GM12891 (cell line): Measurements from ENCODE around the gene HERPUD1. TPM values are rescaled to one million over a fixed set of nuclear protein-coding genes. Genes with fewer than 3 reads are reported as not detected.
"Not testable (repeated sequence)": the region's sequence is repeated elsewhere in the genome, so short reads cannot be mapped to it uniquely, and the experiment has no call there.

Experiments used
- DNase-seq: peaks from one replicate; pipeline ENCODE4 v3.0.0; 2011; ENCODE audit warnings: low spot score; ENCODE audit not compliant: insufficient read length
- FAIRE-seq: peaks from 2 replicates; lab custom pipeline; 2011; peaks lifted over from hg19 to GRCh38; lab: Jason Lieb, UNC
- PAX5 ChIP-seq: IDR thresholded peaks from 2 replicates; pipeline ENCODE4 v1.6.1; 2011; ENCODE audit warnings: low read length, moderate library complexity, mild to moderate bottlenecking; ENCODE audit not compliant: insufficient read depth, severe bottlenecking
- POLR2A ChIP-seq: IDR thresholded peaks from 2 replicates; pipeline ENCODE4 v1.6.1; 2011; ENCODE audit warnings: low read depth, low read length, control low read depth
- POLR2AphosphoS5 ChIP-seq: IDR thresholded peaks from 2 replicates; pipeline ENCODE4 v1.6.1; 2011; ENCODE audit warnings: low read depth, low read length, control low read depth
- POU2F2 ChIP-seq: IDR thresholded peaks from 2 replicates; pipeline ENCODE4 v1.6.1; 2011; ENCODE audit warnings: low read depth, mild to moderate bottlenecking, control low read depth, low read length, moderate library complexity
- SPI1 ChIP-seq: IDR thresholded peaks from 2 replicates; pipeline ENCODE4 v1.6.1; 2011; ENCODE audit warnings: low read depth, low read length, control low read depth
- TAF1 ChIP-seq: IDR thresholded peaks from 2 replicates; pipeline ENCODE4 v1.6.1; 2011; ENCODE audit warnings: low read depth, low read length, control low read depth
- polyA plus RNA-seq: library from polyadenylated mRNA; unstranded; fragments of >200 nt; gene quantifications from one replicate; pipeline ENCODE4 v1.2.1, GENCODE V29; 2012; ENCODE audit warnings: low read depth, missing spikeins, inconsistent platforms; ENCODE audit not compliant: missing spikeins

Gene HERPUD1, protein sequence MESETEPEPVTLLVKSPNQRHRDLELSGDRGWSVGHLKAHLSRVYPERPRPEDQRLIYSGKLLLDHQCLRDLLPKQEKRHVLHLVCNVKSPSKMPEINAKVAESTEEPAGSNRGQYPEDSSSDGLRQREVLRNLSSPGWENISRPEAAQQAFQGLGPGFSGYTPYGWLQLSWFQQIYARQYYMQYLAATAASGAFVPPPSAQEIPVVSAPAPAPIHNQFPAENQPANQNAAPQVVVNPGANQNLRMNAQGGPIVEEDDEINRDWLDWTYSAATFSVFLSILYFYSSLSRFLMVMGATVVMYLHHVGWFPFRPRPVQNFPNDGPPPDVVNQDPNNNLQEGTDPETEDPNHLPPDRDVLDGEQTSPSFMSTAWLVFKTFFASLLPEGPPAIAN
- 92.3 TPM for polyA plus RNA-seq

DNA sequence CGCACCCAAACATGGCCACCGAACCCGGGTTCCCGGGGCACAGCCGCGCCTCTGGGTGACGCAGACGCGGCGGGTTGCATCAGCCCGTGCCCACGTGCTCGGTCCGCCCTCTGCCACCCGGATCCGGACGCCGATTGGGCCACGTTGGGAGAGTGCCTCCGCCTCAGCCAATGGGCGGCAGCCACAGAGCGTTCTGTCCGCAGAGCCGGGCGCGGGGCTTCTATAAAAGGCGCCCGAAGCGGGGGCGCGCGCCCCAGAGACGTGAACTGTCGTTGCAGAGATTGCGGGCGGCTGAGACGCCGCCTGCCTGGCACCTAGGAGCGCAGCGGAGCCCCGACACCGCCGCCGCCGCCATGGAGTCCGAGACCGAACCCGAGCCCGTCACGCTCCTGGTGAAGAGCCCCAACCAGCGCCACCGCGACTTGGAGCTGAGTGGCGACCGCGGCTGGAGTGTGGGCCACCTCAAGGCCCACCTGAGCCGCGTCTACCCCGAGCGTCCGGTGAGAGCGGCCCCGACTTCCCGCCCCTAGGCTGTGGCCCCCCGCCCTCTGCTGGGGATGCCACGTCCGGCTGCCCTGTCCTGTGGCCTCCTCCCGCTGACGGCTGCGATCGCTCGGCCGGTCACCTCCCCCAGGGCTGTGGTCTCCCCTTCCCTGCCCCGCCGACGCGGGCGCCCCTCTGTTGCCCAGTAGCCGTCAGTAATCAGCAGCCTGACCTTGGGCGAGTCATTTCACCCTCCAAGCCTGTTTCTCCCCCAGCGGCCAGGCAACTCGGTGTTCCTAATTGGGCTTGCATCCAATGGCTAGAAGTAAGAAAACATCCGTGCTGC lies at the start of gene HERPUD1:
TSS of gene HERPUD1 (plus strand) at position 251 of the 829 bp plus-strand sequence. CDS start at position 354, 103 bp downstream.
- FAIRE-seq (peak; percentile 99), DNase-seq (peak; percentile 98)
- peak; percentile 98 for TF ChIP-seq POLR2AphosphoS5
- 0 out of 2 replicates have a peak, but pooled peaks have one; percentile 6 for TF ChIP-seq POU2F2
- peak; percentile 97 for TF ChIP-seq POLR2A
- peak; percentile 26 for TF ChIP-seq PAX5
- no peak for TF ChIP-seq SPI1
- TF ChIP-seq TAF1: peak; percentile 94

GRCh38 chr16:56883586-56883985 lies 48.4 kb upstream of the HERPUD1 start:
- FAIRE-seq: no peak
- no peak for DNase-seq
- no peak for TF ChIP-seq POU2F2
- TF ChIP-seq TAF1: no peak
- TF ChIP-seq PAX5: no peak
- no peak for TF ChIP-seq SPI1
- no peak for TF ChIP-seq POLR2A
- TF ChIP-seq POLR2AphosphoS5: no peak

- TF ChIP-seq POLR2A (no peak), SPI1 (no peak), POU2F2 (no peak), TAF1 (no peak), PAX5 (no peak), POLR2AphosphoS5 (no peak)
- FAIRE-seq (no peak), DNase-seq (no peak)
These were observed 47.8 kb upstream of the HERPUD1 start for GRCh38 chr16:56884026-56884582.

DNA sequence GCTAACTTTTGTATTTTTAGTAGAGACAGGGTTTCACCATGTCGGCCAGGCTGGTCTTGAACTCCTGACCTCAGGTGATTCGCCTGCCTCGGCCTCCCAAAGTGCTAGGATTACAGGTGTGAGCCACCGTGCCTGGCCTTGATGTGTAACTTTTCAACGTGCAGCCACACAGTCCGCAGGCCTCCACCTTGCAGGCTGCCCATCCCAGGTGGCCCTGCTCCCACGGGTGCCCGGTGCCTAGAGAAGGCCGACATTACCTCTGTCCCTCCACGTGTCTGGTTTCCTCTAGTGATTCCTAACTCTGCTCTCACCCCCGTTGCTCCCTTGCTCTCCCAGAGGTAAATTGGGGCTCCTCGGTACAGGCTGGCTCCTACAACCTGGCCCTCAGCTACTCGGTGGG lies 47.0 kb upstream of the HERPUD1 start:
- not testable (repeated sequence) for FAIRE-seq, DNase-seq

GRCh38 chr16:56885446-56886162 lies 46.3 kb upstream of the HERPUD1 start:
- DNase-seq (no peak), FAIRE-seq (no peak)
- no peak for TF ChIP-seq SPI1
- TF ChIP-seq POLR2A: no peak
- no peak for TF ChIP-seq PAX5
- no peak for TF ChIP-seq POLR2AphosphoS5
- no peak for TF ChIP-seq TAF1
- no peak for TF ChIP-seq POU2F2

GRCh38 chr16:56886296-56886695 lies 45.6 kb upstream of the HERPUD1 start:
- TF ChIP-seq POLR2A (no peak), SPI1 (no peak), PAX5 (no peak), POLR2AphosphoS5 (no peak), POU2F2 (no peak), TAF1 (no peak)
- no peak for FAIRE-seq
- no peak for DNase-seq

GRCh38 chr16:56886826-56887225 lies 45.1 kb upstream of the HERPUD1 start:
- DNase-seq (no peak), FAIRE-seq (no peak)
- TF ChIP-seq PAX5 (no peak), SPI1 (no peak), POU2F2 (no peak), TAF1 (no peak), POLR2AphosphoS5 (no peak), POLR2A (no peak)

GRCh38 chr16:56888806-56889205 lies 43.1 kb upstream of the HERPUD1 start:
- FAIRE-seq (no peak), DNase-seq (no peak)
- TF ChIP-seq PAX5 (no peak), SPI1 (peak; percentile 95)

DNA sequence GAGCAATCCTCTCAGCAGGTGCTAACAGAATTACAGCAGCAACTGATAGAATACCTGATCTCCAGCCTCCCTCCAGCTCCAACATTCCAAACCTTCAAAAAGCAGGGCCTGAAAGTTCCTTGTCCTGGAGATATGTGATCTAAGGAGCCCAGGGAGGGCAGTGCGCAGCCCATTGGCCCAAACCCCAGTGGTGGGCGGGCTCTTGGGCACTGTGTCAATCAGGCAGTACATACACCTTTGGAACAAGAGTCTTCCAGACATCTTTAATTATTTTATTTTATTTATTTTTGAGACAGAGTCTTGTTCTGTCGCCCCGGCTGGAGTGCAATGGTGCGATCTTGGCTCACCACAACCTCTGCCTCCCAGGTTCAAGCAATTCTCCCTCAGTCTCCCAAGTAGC lies 42.7 kb upstream of the HERPUD1 start:
- TF ChIP-seq TAF1 (no peak), POU2F2 (no peak), POLR2A (no peak), SPI1 (no peak), PAX5 (no peak), POLR2AphosphoS5 (no peak)
- DNase-seq (no peak), FAIRE-seq (peak; percentile 61)
